GM19193 (cell line): Measurements from ENCODE around the gene TNNC1.

Experiments used
- POLR2A ChIP-seq: IDR thresholded peaks from 4 replicates; pipeline ENCODE4 v1.6.1; 2011; ENCODE audit not compliant: insufficient read depth, insufficient read length; ENCODE audit errors: extremely low read depth

Gene TNNC1

GRCh38 chr3:52489453-52489852 lies 35.6 kb upstream of the TNNC1 start:
- no peak for TF ChIP-seq POLR2A

- no peak for TF ChIP-seq POLR2A
Observed at GRCh38 chr3:52488746-52489145, 34.9 kb upstream of the TNNC1 start.

GRCh38 chr3:52487788-52488691 lies 34.2 kb upstream of the TNNC1 start:
- no peak for TF ChIP-seq POLR2A

GRCh38 chr3:52487050-52487787 lies 33.4 kb upstream of the TNNC1 start:
- no peak for TF ChIP-seq POLR2A

GRCh38 chr3:52484680-52485461 lies 31.0 kb upstream of the TNNC1 start:
- no peak for TF ChIP-seq POLR2A

- no peak for TF ChIP-seq POLR2A
Observed at GRCh38 chr3:52483577-52484381, 29.9 kb upstream of the TNNC1 start.

- TF ChIP-seq POLR2A, result no peak
Observed at GRCh38 chr3:52483081-52483480, 29.2 kb upstream of the TNNC1 start.

GRCh38 chr3:52481819-52482521 lies 28.1 kb upstream of the TNNC1 start:
- no peak for TF ChIP-seq POLR2A

- TF ChIP-seq POLR2A, result no peak
Observed at GRCh38 chr3:52480768-52481715, 27.2 kb upstream of the TNNC1 start.

GRCh38 chr3:52479877-52480575 lies 26.2 kb upstream of the TNNC1 start:
- TF ChIP-seq POLR2A, result no peak

GRCh38 chr3:52479037-52479876 lies 25.4 kb upstream of the TNNC1 start:
- no peak for TF ChIP-seq POLR2A
